ENCODE results near the gene KRT72. TPM values are rescaled to one million over a fixed set of nuclear protein-coding genes. Genes with fewer than 3 reads are reported as not detected.
A peak's percentile ranks its signal among the peaks of the same experiment; 100 is the strongest.

Gene KRT72
- total RNA-seq, 1 donor, result not detected

GRCh38 chr12:52582486-52582885, 18.8 kb downstream of the KRT72 start:
- no peak for TF ChIP-seq CTCF (IDR thresholded peaks at IDR 0.05; ENCODE audit: insufficient read depth, low read depth, low read length)
- no peak for DNase-seq (ENCODE audit: low read depth)

GRCh38 chr12:52581481-52581880, 19.8 kb downstream of the KRT72 start:
- peak; percentile 18 for DNase-seq (ENCODE audit: low read depth)
- TF ChIP-seq CTCF (IDR thresholded peaks at IDR 0.05; ENCODE audit: insufficient read depth, low read depth, low read length), result no peak

More at GRCh38 chr12:52582486-52582885, 18.8 kb downstream of the KRT72 start:
- H3K4me3 ChIP-seq (ENCODE audit: low read depth, low read length), result no peak overlapping the region

GRCh38 chr12:52581066-52581465, 20.2 kb downstream of the KRT72 start:
- TF ChIP-seq CTCF (IDR thresholded peaks at IDR 0.05; ENCODE audit: insufficient read depth, low read depth, low read length), result no peak
- H3K4me3 ChIP-seq (ENCODE audit: low read depth, low read length), result no peak overlapping the region
- DNase-seq (ENCODE audit: low read depth), result no peak

More at GRCh38 chr12:52581481-52581880, 19.8 kb downstream of the KRT72 start:
- H3K4me3 ChIP-seq (ENCODE audit: low read depth, low read length), result no peak overlapping the region

- DNase-seq (ENCODE audit: low read depth), result no peak
- H3K4me3 ChIP-seq (ENCODE audit: low read depth, low read length), result no peak overlapping the region
- no peak for TF ChIP-seq CTCF (IDR thresholded peaks at IDR 0.05; ENCODE audit: insufficient read depth, low read depth, low read length)
These were observed 20.8 kb downstream of the KRT72 start for GRCh38 chr12:52580496-52580895.

- no peak for TF ChIP-seq CTCF (IDR thresholded peaks at IDR 0.05; ENCODE audit: insufficient read depth, low read depth, low read length)
- no peak overlapping the region for H3K4me3 ChIP-seq (ENCODE audit: low read depth, low read length)
- DNase-seq (ENCODE audit: low read depth), result no peak
These were observed 21.5 kb downstream of the KRT72 start for GRCh38 chr12:52579468-52580465.

- TF ChIP-seq CTCF (IDR thresholded peaks at IDR 0.05; ENCODE audit: insufficient read depth, low read depth, low read length), result no peak
- H3K4me3 ChIP-seq (ENCODE audit: low read depth, low read length), result no peak overlapping the region
- no peak for DNase-seq (ENCODE audit: low read depth)
These were observed 22.8 kb downstream of the KRT72 start for GRCh38 chr12:52578469-52578868.

All from fibroblast of villous mesenchyme (primary cell).